GM18498 (cell line): ENCODE data around the gene POLD1.
"Not testable (repeated sequence)": the region's sequence is repeated elsewhere in the genome, so short reads cannot be mapped to it uniquely, and the experiment has no call there.

Experiments used
- ATAC-seq: cut with Tn5 transposase; IDR thresholded peaks from one replicate; pipeline ENCODE4 v1.9.1; 2021; ENCODE audit warnings: mild to moderate bottlenecking, moderate library complexity; ENCODE audit not compliant: unreplicated experiment

The POLD1 gene

GRCh38 chr19:50383852-50384684, at the start of gene POLD1:
TSS of gene POLD1 (plus strand) at chr19:50384347. CDS start at chr19:50398852, 14,505 bp downstream.
- ATAC-seq, result peak; percentile 87

GRCh38 chr19:50334741-50335421, 49.3 kb upstream of the POLD1 start:
- ATAC-seq, result no peak

DNA sequence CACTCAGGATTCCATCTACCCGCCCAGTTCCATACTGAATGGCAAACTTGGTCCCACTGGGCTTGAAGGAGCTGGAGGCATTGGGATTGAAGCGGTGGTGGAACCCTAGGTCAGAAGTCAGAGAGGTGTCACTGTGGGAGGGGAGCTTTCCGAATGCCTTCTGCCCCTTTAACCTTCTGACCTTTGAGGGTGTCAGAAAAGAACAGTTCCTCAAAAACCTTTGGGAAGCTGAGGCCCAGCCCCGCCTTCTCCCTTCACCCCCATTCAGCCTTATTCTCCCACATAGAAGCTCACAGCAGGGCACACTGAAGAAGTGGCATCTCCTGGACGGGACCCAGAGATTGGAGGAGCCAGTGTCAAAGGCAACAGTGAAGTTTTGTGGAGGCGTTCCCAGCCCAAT, 47.1 kb upstream of the POLD1 start:
- ATAC-seq, result not testable (repeated sequence)

DNA sequence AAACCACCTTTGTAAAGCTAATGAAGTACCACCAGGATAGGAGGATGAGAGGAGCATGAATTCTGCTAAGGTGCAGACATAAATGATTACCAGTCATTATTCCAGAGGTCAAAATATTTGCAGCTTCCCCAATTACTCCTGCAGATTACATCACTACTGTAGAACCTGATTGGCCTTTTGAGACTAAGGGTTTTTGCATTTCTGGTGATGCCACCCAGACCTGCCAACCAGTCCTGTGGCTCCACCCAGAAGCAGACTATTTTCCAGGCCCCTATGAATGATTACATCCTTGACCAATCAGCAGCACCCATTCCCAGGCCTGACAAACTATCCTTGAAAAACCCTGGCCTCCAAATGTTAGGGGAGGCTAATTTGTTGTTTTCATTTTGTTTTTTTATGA, 43.8 kb upstream of the POLD1 start:
- no peak for ATAC-seq

- ATAC-seq, result peak; percentile 62
Measured at GRCh38 chr19:50341091-50341564, 43.0 kb upstream of the POLD1 start.

- no peak for ATAC-seq
Measured at GRCh38 chr19:50344661-50345318, 39.4 kb upstream of the POLD1 start.

DNA sequence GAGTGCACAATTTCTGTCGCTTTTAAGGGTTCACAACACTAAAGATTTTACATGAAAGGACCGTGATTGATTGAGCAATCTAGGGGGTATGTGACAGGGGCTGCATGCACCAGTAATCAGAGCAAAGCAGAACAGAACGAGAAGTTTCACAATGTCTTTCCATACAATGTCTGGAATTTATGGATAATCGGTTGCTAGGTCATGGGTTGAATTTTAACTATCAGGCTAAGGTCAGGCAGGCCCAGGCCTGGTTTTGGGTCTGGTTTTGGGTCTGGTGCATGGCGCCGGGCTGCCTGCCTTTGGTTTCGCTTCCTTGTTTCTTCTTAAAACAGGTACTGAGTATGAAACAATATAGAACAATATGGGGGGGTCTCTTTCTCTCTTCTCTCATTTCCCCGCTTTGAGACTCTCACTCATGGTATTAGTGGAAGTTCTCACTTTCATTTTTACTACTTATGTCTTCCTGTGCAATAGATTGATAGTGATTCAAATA, 37.0 kb upstream of the POLD1 start:
- ATAC-seq, result peak; percentile 54

GRCh38 chr19:50349277-50350057, 34.7 kb upstream of the POLD1 start:
- ATAC-seq, result no peak

DNA sequence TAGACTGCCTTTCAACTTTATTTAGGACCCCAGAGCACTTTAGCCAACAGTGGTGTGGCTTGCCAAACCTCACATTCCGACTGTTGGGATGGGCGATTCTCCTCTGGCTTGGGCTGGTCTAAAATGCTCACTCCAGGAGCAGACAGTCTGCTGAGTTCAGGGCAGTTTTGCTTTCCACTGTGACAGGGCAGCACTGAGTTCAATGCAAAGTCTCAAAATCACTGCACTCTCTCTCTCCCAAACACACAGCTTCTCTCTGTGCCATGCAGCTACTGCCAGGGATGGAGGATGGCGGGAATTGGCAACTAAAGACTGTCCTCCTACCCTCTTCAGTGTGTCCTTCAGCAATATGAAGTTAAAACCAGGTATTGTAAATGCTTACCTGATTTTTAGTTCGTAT, 31.9 kb upstream of the POLD1 start:
- no peak for ATAC-seq

GRCh38 chr19:50353487-50353880, 30.7 kb upstream of the POLD1 start:
- ATAC-seq, result not testable (repeated sequence)

DNA sequence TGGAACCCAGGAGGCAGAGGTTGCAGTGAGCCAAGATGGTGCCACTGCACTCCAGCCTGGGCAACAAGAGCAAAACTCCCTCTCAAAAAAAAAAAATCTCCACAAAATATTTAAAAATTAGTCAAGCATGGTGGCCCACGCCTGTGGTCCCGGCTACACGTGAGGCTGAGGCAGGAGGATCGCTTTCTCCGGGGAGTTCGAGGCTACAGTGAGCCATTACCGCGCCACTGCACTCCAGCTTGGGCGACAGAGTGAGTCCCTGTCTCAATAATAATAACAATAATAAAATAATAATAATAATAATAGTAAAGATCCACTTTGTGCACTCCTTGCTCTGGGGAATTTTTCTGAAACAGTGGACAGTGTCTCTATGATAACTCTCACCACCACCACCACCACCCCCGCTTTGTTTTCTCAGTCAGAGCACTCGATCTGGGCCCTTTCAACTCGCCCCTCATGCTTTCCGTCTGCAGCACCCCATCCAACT, 27.4 kb upstream of the POLD1 start:
- ATAC-seq, result no peak

GRCh38 chr19:50357178-50358100, 26.7 kb upstream of the POLD1 start:
- ATAC-seq, result peak; percentile 52

DNA sequence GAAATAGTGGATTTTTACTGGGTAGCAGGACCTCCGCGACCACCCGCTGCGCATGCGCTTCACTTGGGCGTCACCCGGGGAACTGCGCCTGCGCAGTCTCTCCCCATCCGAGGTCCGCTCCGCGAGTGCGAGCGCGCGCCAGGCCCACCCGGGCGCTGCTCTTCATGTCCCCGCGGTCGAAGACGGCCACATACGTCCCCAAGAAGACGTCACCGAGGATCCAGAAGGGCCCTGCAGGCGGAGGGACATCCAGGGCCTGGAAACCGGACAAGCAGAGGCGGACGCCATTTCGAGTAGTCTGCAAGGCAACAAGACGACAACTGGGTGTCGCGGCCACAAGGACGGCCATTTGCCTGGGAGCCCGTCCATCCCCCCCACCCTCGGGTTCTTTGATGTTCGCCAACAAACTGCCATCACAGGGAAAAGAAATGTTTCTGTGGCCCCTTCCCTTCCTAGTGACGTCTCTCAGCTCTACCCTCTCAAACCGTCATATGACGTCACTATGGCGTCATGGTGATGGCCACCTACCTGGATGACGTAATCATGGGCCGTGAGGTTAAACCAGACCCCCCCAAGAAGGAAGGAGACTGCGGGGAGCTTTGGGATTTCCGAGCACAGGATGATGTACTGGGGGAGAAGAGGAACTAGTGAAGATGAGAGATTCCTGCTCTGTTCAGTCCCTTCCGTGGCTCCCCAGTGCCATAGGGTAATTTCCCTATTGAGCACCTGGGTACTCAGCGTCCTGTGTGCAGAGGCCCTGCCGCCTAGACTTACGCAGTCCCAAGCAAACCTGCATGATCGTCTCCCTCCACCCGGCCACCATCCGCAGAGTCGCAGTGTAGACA, 25.4 kb upstream of the POLD1 start:
- ATAC-seq, result no peak

GRCh38 chr19:50359328-50359818, 24.8 kb upstream of the POLD1 start:
- ATAC-seq, result no peak

GRCh38 chr19:50361290-50362029, 22.7 kb upstream of the POLD1 start:
- no peak for ATAC-seq

GRCh38 chr19:50362030-50362412, 22.1 kb upstream of the POLD1 start:
- no peak for ATAC-seq

DNA sequence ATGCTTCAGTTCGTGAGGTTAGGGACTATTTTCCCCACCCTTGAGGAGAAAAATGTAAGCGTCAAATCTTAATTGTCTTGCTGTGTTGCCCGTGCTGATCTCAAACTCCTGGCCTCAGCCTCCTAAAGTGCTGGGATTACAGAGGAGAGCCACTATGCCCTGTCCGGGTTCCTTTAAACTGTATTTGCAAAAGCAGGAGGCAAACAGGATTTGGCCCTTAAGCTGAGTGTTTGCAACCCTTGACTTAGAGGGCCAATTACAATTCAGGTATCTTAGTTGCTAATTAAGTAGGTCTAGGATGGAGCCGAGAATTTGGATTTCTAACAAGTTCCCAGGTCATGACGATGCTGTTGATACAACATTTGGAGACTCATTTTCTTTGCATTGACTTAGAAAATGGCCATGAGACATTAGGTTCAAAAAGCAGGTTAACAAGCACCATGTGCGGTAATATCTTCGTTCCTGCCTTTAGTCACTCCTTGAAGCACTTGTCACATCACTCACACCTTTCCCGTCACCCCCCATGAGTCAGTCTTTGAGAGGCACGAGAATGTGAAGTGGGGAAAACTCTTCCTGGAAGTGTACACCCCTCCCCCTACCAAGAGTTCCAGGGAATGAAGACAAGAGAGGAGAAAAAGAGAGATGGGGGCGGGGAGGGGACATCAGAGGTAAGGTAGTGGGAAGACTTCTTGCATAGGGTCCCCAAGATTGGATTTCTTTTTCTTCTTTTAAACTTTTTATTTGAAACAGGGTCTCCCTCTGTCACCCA, 21.3 kb upstream of the POLD1 start:
- no peak for ATAC-seq
